B cell (primary cell): ENCODE results near the gene NPHP4. TPM values are rescaled to one million over a fixed set of nuclear protein-coding genes. Genes with fewer than 3 reads are reported as not detected.

ENCODE experiments used
- ATAC-seq: fragments of 200-7000 bp; cut with Tn5 transposase; one replicate; pipeline ENCODE4 v1.10.0; 2021; ENCODE audit warnings: low read depth, mild to moderate bottlenecking, moderate number of reproducible peaks, moderate library complexity
- CTCF ChIA-PET: fragments of 350-600 bp; sonication (Branson Sonifier 250); formaldehyde crosslinking; loops from one replicate; lab custom pipeline; 2021; ENCODE audit warnings: antibody characterized with exemption, inconsistent platforms; lab: Charles Lee
- POLR2A ChIA-PET: fragments of 350-600 bp; sonication (Branson Sonifier 250); formaldehyde crosslinking; loops from one replicate; lab custom pipeline; 2021; ENCODE audit warnings: antibody characterized with exemption; lab: Charles Lee
- DNase-seq: peaks from one replicate; pipeline ENCODE4 v3.0.0; 2013
- H2AFZ ChIP-seq: 2 replicates; pipeline ENCODE4 v1.6.1; 2012; ENCODE audit warnings: mild to moderate bottlenecking, low read depth, low read length; ENCODE audit not compliant: insufficient read depth, poor library complexity, severe bottlenecking
- H3K27ac ChIP-seq, 2 donors: 1 replicate in 1 of 2; 2 replicates in 1 of 2; pipeline ENCODE4 v1.5.1; 2012 to 2013; ENCODE audit warnings: low read length in 2 of 2, mild to moderate bottlenecking in 2 of 2, moderate library complexity in 1 of 2
- H3K27me3 ChIP-seq, 4 experiments: fragments of 200-600 bp in 1 of 4; sonication (generic) in 1 of 4; replicated peaks in 1 of 4; 1 replicate in 2 of 4; 2 replicates in 2 of 4; pipeline versions ENCODE4 v1.6.1 to v1.7.0; 2013 to 2016; ENCODE audit warnings: low read length in 3 of 4, mild to moderate bottlenecking in 2 of 4, mixed read lengths in 1 of 4, moderate library complexity in 1 of 4; ENCODE audit not compliant: insufficient read depth in 4 of 4, control insufficient read depth in 3 of 4; ENCODE audit errors: control extremely low read depth in 1 of 4
- H3K36me3 ChIP-seq, 2 experiments: replicated peaks in 1 of 2; 1 replicate in 1 of 2; 2 replicates in 1 of 2; pipeline versions ENCODE4 v1.6.1 to v1.7.1; 2013; ENCODE audit warnings: low read length in 1 of 2; ENCODE audit not compliant: insufficient read depth in 2 of 2, control insufficient read depth in 1 of 2; ENCODE audit errors: control extremely low read depth in 1 of 2, extremely low read depth in 1 of 2
- H3K4me1 ChIP-seq, 2 donors: fragments of 200-600 bp in 1 of 2; sonication (generic) in 1 of 2; 1 replicate in 1 of 2; 2 replicates in 1 of 2; pipeline versions ENCODE4 v1.5.1 to v1.6.1; 2013 to 2017; ENCODE audit warnings: low read length in 2 of 2; ENCODE audit not compliant: control insufficient read depth in 2 of 2, insufficient read depth in 2 of 2
- H3K4me2 ChIP-seq: replicated peaks from 2 replicates; pipeline ENCODE3; 2012; ENCODE audit warnings: mild to moderate bottlenecking, low read depth, low read length; ENCODE audit not compliant: poor library complexity, severe bottlenecking
- H3K4me3 ChIP-seq, 5 experiments: fragments of 200-600 bp in 1 of 5; sonication (generic) in 1 of 5; 1 replicate in 3 of 5; 2 replicates in 2 of 5; pipeline versions ENCODE4 v1.5.1 to v1.7.0; 2011 to 2016; ENCODE audit warnings: low read length in 4 of 5, mild to moderate bottlenecking in 4 of 5, low read depth in 2 of 5, control low read depth in 1 of 5, moderate library complexity in 1 of 5; ENCODE audit not compliant: insufficient read depth in 1 of 5; ENCODE audit errors: control extremely low read depth in 1 of 5, extremely low read depth in 1 of 5
- H3K79me2 ChIP-seq: fragments of 200-600 bp; sonication (generic); one replicate; pipeline ENCODE4 v1.6.0; 2016; ENCODE audit warnings: low read length; ENCODE audit not compliant: control insufficient read depth, insufficient read depth
- H3K9ac ChIP-seq: fragments of 200-600 bp; sonication (generic); 2 replicates; pipeline ENCODE4 v1.6.1; 2017; ENCODE audit warnings: mild to moderate bottlenecking, low read length, moderate library complexity
- H3K9me3 ChIP-seq, 3 donors: one replicate each; pipeline versions ENCODE4 v1.6.1 to v1.7.1; 2013; ENCODE audit warnings: low read length in 2 of 3; ENCODE audit not compliant: control insufficient read depth in 2 of 3, insufficient read depth in 1 of 3; ENCODE audit errors: control extremely low read depth in 1 of 3
- H4K20me1 ChIP-seq: 2 replicates; pipeline ENCODE4 v1.6.0; 2012; ENCODE audit warnings: mild to moderate bottlenecking, low read length; ENCODE audit not compliant: insufficient read depth, control insufficient read depth, poor library complexity, severe bottlenecking
- H3K27ac Mint-ChIP-seq: one replicate; pipeline ENCODE4 v1.8.0; 2021; ENCODE audit warnings: mixed read lengths
- H3K27me3 Mint-ChIP-seq: one replicate; pipeline ENCODE4 v1.8.0; 2021; ENCODE audit warnings: mixed read lengths
- H3K4me1 Mint-ChIP-seq: one replicate; pipeline ENCODE4 v1.8.0; 2021; ENCODE audit warnings: mixed read lengths
- H3K4me3 Mint-ChIP-seq: one replicate; pipeline ENCODE4 v1.8.0; 2021; ENCODE audit warnings: mixed read lengths
- H3K9me3 Mint-ChIP-seq: one replicate; pipeline ENCODE4 v1.8.0; 2022; ENCODE audit warnings: mixed read lengths; ENCODE audit not compliant: insufficient read depth
- EZH2 ChIP-seq: IDR thresholded peaks from 2 replicates; pipeline ENCODE4 v1.6.1; 2012; ENCODE audit warnings: borderline replicate concordance, low read depth, mild to moderate bottlenecking, moderate library complexity, low read length; ENCODE audit not compliant: insufficient read depth, poor library complexity, severe bottlenecking
- WGBS: methylation state at CpG from one replicate; pipeline ENCODE4 v1.1.5; 2013; ENCODE audit warnings: missing lambda C conversion rate; ENCODE audit not compliant: insufficient coverage; 5-methylcytosine and 5-hydroxymethylcytosine counted together
- intact Hi-C: fragments of 100-400 bp; cut with micrococcal nuclease; formaldehyde crosslinking; loops from one replicate; pipeline ENCODE4 v1.10.0; 2022
- polyA plus RNA-seq: library from polyadenylated mRNA; depleted of rRNA; stranded (reverse); fragments of >200 nt; gene quantifications from 2 replicates; pipeline ENCODE4 v1.2.3, GENCODE V29; 2012
- total RNA-seq, 2 donors: library from RNA; stranded (reverse); fragments of 120-200 nt in 1 of 2; gene quantifications; 1 replicate in 1 of 2; 2 replicates in 1 of 2; pipeline versions ENCODE4 v1.2.3 to v1.2.4, GENCODE V29; 2013 to 2022
- TF ChIP-seq, protein P1 (sequence below): fragments of 200-600 bp; IDR thresholded peaks from one replicate; pipeline ENCODE4 v1.8.0; 2022; ENCODE audit warnings: antibody characterized with exemption, mild to moderate bottlenecking

The NPHP4 gene
- total and polyA plus RNA-seq, 2 donors (not counting 1 experiment from before 2014, with no cell fraction given) = 6.5 to 14.8 TPM

DNA sequence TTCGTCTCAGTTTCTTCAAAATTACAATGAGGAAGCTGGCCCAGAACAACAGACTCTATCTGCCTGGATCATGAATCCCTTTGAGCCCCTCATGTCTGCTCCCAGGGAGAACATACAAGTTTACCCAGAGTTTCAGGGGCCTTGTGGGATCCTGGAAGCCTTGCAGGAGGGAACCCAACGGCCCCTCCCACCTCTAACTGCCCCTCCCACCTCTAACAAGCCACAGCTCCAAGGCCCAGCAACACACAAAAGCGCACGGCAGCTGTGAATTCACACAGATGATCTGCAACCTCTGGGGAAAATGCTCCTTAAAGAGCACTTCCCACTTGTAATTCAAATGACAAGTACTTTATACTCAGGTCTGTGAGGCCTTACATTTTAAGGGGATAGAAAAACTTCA, 113.3 kb downstream of the NPHP4 start:
- Histone ChIP-seq H3K4me1 (no peaks in the 10 kb centered on the region), H3K27me3 (no peaks in the 10 kb centered on the region), H3K4me2 (no peak overlapping the region), H3K36me3 (no peaks in the 10 kb centered on the region), H2AFZ (no peak overlapping the region), H3K79me2 (no peaks in the 10 kb centered on the region), H4K20me1 (no peaks in the 10 kb centered on the region), H3K9me3 (peaks cover 0 to 18% (median 0%) of the 10 kb centered on the region in 3 donors), H3K27ac (no peak overlapping the region), H3K9ac (no peak overlapping the region), H3K4me3 (no peak overlapping the region)
- no peak for ATAC-seq
- no peaks in the 10 kb centered on the region for H3K4me1 Mint-ChIP-seq
- intact Hi-C loops = no loop called here
- DNase-seq = no peak
- TF ChIP-seq, protein P1, sequence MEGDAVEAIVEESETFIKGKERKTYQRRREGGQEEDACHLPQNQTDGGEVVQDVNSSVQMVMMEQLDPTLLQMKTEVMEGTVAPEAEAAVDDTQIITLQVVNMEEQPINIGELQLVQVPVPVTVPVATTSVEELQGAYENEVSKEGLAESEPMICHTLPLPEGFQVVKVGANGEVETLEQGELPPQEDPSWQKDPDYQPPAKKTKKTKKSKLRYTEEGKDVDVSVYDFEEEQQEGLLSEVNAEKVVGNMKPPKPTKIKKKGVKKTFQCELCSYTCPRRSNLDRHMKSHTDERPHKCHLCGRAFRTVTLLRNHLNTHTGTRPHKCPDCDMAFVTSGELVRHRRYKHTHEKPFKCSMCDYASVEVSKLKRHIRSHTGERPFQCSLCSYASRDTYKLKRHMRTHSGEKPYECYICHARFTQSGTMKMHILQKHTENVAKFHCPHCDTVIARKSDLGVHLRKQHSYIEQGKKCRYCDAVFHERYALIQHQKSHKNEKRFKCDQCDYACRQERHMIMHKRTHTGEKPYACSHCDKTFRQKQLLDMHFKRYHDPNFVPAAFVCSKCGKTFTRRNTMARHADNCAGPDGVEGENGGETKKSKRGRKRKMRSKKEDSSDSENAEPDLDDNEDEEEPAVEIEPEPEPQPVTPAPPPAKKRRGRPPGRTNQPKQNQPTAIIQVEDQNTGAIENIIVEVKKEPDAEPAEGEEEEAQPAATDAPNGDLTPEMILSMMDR = no peak
- TF ChIP-seq EZH2 = no peak
- no peak overlapping the region for H3K4me3 Mint-ChIP-seq
- ChIA-PET POLR2A (no interaction called here), CTCF (no interaction called here)
- no peak overlapping the region for H3K27ac Mint-ChIP-seq
- H3K27me3 Mint-ChIP-seq = no peaks in the 10 kb centered on the region
- 70% methylated on average over 2 of the region's 4 CpGs for WGBS
- peaks cover 7% of the 10 kb centered on the region for H3K9me3 Mint-ChIP-seq

DNA sequence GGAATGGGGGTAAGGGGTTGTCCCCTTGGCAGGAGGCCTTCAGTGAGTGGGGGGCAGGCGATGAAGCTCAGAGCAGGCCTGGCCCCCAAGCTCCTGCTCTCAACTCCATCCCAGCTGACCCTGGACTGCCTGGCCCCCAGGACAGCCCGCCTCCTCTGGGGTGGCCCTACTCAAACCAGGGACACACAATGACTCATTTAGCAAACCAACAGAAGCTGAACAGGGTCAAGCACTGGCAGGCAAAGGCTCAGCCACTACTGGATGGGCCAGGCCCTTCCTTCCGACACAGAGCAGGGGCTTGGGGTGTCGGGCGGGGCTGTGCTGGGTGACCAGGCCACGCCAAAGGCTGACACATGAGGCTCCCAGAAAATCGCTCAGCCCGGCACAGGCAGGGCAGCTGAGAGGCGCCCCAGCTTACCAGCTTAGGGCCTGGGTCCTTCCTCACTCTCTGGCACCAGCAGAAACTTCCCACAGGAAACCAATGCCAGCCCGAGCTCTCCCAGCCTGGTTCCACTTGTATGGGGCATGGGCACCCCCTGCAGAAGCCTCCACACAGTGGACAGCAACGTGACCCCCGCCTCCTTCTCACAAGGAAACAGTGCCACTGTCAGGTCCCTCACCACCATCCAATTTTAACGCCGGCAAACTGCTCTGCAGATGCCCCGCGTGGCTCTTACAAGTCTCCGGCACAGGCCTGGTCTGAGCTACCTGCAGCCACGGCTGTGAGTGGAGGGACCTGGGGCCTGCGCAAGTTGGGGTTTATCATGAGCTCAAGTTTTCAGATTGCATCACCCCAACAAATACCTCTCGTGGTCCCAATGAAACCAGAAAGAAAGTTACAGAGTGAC, 114.3 kb downstream of the NPHP4 start:
- no peaks in the 10 kb centered on the region for H3K36me3 ChIP-seq
- H3K4me3 Mint-ChIP-seq = no peak overlapping the region
- DNase-seq = no peak
- 96% methylated on average over 15 of the region's 20 CpGs for WGBS
- no peak overlapping the region for H3K27ac Mint-ChIP-seq
- POLR2A ChIA-PET = no interaction called here
- CTCF ChIA-PET = no interaction called here
- TF ChIP-seq, protein P1 = no peak
- TF ChIP-seq EZH2 = no peak
- no peak overlapping the region for H3K4me3 ChIP-seq
- H4K20me1 ChIP-seq = no peaks in the 10 kb centered on the region
- no peaks in the 10 kb centered on the region for H3K4me1 Mint-ChIP-seq
- intact Hi-C loops = no loop called here
- H3K9ac ChIP-seq = no peak overlapping the region
- H3K9me3 ChIP-seq = peaks cover 0 to 18% (median 0%) of the 10 kb centered on the region in 3 donors
- no peak overlapping the region for H2AFZ ChIP-seq
- no peaks in the 10 kb centered on the region for H3K27me3 ChIP-seq
- ATAC-seq = no peak
- H3K4me1 ChIP-seq = no peaks in the 10 kb centered on the region
- no peaks in the 10 kb centered on the region for H3K27me3 Mint-ChIP-seq
- H3K9me3 Mint-ChIP-seq = peaks cover 7% of the 10 kb centered on the region
- H3K79me2 ChIP-seq = no peaks in the 10 kb centered on the region
- H3K27ac ChIP-seq = no peak overlapping the region
- H3K4me2 ChIP-seq = no peak overlapping the region
